Adrenal gland (tissue), 5 donors: ENCODE measurements around the gene IFT25.

ENCODE experiments used
- CTCF ChIP-seq, 6 experiments: fragments of 450-650 bp in 4 of 6; fragments of 200-600 bp in 2 of 6; sonication (generic) in 1 of 6; IDR thresholded peaks; 1 replicate in 5 of 6; 2 replicates in 1 of 6; pipeline versions ENCODE4 v1.5.1 to v1.8.0; 2016 to 2021; ENCODE audit warnings: antibody characterized with exemption in 6 of 6, mild to moderate bottlenecking in 2 of 6, moderate library complexity in 1 of 6
- POLR2A ChIP-seq, 2 donors: fragments of 450-650 bp; IDR thresholded peaks; one replicate each; pipeline ENCODE4 v1.6.1; 2017; ENCODE audit warnings: antibody characterized with exemption in 2 of 2, mild to moderate bottlenecking in 2 of 2, moderate library complexity in 1 of 2
- donor health status: DM: no; HTN: no; CAD: no.

DNA sequence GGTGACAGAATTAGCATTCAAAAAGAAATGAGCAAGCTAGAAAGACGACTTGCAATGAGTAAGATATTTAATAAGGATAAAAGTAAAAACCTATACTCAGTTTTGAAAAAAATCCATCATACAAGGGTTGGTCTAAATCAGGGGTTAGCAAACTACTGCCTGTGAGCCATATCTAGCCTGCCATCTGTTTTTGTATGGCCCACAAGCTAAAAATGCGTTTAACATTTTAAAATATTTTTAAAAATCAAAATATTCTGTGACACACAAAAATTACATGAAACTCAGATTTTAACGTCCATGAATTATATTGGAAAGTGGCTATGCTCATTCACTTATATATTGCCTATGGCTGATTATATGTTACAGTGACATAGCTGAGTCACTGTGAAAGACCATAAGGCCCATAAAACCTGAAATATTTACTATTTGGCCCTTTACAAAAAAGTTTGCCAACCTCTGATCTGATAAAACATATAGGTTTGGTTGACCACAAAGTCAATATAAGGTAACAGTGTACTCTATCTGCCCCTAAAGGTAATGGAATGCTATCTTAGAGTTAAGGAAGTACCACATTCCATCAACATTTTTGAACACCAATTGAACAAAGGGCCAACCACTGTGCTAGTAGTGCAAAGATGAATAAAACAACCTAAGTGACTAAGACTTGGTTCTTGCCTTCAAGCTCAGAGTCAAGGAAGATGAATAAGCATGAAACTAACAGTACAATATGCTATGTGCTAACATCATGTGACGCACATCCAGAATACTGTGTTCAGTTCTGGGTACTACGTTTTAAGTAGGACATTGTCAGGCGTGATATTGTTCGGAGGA is 3.2 kb downstream of the IFT25 start:
- TF ChIP-seq CTCF (IDR thresholded peaks at IDR 0.05) (no peak), POLR2A (IDR thresholded peaks at IDR 0.05) (no peak)
